ENCODE data around the gene KLHL22.

Gene KLHL22

DNA sequence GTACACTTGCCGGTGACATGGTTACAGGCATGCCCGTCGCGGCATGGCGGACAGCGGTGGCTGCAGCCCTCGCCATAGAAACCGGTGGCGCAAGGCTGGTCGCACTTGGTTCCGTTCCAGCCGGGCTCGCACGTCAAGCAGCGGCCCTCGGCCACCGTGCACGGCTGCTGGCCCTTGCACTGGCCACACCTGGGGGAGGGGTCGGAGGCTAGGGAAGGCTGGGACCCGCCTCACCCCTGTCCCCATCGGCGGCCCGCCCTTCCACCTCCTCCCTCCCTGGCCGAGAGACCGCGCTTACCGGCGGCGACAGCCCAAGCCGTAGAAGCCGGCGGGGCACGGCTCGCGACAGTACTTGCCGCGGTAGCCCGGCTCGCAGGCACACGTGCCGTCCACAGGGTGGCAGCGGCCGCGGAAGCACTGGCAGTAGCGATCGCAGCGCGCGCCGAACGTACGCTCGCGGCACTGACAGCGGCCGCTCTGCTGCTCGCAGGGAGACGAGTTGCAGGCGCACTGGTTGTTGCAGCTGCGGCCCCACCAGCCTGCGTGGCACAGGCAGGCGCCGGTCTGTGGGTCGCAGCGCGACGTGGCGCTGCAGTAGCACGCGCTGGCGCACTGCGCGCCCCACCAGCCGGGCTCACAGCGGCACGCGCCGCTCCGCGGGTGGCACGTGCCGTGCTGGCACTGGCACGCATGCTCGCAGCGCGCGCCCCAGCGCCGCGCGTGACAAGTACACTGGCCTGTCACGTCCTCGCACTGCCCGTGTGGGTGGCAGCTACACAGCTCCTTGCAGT lies 64.7 kb downstream of the KLHL22 start:
- no peak for TF ChIP-seq CSDC2 (CRISPR knock-in tag; IDR thresholded peaks at IDR 0.05)
- TF ChIP-seq ZNF565 (CRISPR knock-in tag; conservative IDR thresholded peaks at IDR 0.05; ENCODE audit: low read depth), result no peak
- no peak for TF ChIP-seq ZC3H10 (CRISPR knock-in tag; IDR thresholded peaks at IDR 0.05)
- TF ChIP-seq, protein P1, sequence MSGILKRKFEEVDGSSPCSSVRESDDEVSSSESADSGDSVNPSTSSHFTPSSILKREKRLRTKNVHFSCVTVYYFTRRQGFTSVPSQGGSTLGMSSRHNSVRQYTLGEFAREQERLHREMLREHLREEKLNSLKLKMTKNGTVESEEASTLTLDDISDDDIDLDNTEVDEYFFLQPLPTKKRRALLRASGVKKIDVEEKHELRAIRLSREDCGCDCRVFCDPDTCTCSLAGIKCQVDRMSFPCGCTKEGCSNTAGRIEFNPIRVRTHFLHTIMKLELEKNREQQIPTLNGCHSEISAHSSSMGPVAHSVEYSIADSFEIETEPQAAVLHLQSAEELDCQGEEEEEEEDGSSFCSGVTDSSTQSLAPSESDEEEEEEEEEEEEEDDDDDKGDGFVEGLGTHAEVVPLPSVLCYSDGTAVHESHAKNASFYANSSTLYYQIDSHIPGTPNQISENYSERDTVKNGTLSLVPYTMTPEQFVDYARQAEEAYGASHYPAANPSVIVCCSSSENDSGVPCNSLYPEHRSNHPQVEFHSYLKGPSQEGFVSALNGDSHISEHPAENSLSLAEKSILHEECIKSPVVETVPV (CRISPR knock-in tag; IDR thresholded peaks at IDR 0.05), result no peak
- no peak for TF ChIP-seq BACH2 (CRISPR knock-in tag; IDR thresholded peaks at IDR 0.05; ENCODE audit: borderline replicate concordance)
- TF ChIP-seq, protein P2, sequence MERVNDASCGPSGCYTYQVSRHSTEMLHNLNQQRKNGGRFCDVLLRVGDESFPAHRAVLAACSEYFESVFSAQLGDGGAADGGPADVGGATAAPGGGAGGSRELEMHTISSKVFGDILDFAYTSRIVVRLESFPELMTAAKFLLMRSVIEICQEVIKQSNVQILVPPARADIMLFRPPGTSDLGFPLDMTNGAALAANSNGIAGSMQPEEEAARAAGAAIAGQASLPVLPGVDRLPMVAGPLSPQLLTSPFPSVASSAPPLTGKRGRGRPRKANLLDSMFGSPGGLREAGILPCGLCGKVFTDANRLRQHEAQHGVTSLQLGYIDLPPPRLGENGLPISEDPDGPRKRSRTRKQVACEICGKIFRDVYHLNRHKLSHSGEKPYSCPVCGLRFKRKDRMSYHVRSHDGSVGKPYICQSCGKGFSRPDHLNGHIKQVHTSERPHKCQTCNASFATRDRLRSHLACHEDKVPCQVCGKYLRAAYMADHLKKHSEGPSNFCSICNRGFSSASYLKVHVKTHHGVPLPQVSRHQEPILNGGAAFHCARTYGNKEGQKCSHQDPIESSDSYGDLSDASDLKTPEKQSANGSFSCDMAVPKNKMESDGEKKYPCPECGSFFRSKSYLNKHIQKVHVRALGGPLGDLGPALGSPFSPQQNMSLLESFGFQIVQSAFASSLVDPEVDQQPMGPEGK (CRISPR knock-in tag; IDR thresholded peaks at IDR 0.05; ENCODE audit: borderline replicate concordance), result no peak
- ATAC-seq, result no peak

DNA sequence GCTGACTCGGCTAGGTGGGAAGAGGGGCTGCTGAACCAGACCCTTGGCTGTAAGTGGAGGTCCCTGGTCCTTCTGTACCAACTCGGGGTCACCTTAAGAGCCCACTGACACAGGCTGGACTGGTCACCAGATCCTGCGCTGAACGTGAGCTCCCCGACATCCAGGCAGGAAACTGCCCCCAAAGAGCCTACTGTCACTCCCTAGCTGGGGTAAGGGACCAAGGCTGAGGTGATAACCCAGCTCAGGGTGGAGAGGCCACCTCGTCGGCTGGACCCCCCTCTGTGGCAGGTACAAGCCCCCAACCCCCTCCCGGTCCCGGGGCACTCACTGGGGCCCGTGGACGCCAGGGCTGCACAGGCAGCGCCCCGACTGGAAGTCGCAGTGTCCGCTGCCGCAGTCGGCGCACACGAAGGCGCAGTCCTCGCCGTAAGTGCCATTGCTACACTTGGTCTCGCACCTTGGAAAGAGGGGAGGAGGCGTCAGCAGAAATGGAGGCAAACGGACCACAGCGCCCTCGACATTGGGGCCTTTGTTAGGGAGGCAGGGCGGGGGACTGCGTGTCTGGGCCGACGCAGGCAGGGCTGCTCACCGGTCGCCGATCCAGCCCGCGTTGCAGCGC lies 65.4 kb downstream of the KLHL22 start:
- TF ChIP-seq SNAI2 (CRISPR knock-in tag; IDR thresholded peaks at IDR 0.05) (no peak), TCF4 (CRISPR knock-in tag; IDR thresholded peaks at IDR 0.05; ENCODE audit: borderline replicate concordance) (no peak), ESRRG (CRISPR knock-in tag; IDR thresholded peaks at IDR 0.05) (no peak), ARNTL (CRISPR knock-in tag; IDR thresholded peaks at IDR 0.05; ENCODE audit: borderline replicate concordance, low read depth) (no peak), ZNF8 (CRISPR knock-in tag; IDR thresholded peaks at IDR 0.05) (no peak)
- TF ChIP-seq, protein P2 (CRISPR knock-in tag; IDR thresholded peaks at IDR 0.05; ENCODE audit: borderline replicate concordance), result no peak
- TF ChIP-seq, protein P1 (CRISPR knock-in tag; IDR thresholded peaks at IDR 0.05), result no peak
- TF ChIP-seq, protein P3, sequence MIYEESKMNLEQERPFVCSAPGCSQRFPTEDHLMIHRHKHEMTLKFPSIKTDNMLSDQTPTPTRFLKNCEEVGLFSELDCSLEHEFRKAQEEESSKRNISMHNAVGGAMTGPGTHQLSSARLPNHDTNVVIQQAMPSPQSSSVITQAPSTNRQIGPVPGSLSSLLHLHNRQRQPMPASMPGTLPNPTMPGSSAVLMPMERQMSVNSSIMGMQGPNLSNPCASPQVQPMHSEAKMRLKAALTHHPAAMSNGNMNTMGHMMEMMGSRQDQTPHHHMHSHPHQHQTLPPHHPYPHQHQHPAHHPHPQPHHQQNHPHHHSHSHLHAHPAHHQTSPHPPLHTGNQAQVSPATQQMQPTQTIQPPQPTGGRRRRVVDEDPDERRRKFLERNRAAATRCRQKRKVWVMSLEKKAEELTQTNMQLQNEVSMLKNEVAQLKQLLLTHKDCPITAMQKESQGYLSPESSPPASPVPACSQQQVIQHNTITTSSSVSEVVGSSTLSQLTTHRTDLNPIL (CRISPR knock-in tag; IDR thresholded peaks at IDR 0.05; ENCODE audit: low read depth), result no peak
- TF ChIP-seq, protein P4, sequence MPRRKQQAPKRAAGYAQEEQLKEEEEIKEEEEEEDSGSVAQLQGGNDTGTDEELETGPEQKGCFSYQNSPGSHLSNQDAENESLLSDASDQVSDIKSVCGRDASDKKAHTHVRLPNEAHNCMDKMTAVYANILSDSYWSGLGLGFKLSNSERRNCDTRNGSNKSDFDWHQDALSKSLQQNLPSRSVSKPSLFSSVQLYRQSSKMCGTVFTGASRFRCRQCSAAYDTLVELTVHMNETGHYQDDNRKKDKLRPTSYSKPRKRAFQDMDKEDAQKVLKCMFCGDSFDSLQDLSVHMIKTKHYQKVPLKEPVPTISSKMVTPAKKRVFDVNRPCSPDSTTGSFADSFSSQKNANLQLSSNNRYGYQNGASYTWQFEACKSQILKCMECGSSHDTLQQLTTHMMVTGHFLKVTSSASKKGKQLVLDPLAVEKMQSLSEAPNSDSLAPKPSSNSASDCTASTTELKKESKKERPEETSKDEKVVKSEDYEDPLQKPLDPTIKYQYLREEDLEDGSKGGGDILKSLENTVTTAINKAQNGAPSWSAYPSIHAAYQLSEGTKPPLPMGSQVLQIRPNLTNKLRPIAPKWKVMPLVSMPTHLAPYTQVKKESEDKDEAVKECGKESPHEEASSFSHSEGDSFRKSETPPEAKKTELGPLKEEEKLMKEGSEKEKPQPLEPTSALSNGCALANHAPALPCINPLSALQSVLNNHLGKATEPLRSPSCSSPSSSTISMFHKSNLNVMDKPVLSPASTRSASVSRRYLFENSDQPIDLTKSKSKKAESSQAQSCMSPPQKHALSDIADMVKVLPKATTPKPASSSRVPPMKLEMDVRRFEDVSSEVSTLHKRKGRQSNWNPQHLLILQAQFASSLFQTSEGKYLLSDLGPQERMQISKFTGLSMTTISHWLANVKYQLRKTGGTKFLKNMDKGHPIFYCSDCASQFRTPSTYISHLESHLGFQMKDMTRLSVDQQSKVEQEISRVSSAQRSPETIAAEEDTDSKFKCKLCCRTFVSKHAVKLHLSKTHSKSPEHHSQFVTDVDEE (CRISPR knock-in tag; IDR thresholded peaks at IDR 0.05), result no peak
- no peak for ATAC-seq

DNA sequence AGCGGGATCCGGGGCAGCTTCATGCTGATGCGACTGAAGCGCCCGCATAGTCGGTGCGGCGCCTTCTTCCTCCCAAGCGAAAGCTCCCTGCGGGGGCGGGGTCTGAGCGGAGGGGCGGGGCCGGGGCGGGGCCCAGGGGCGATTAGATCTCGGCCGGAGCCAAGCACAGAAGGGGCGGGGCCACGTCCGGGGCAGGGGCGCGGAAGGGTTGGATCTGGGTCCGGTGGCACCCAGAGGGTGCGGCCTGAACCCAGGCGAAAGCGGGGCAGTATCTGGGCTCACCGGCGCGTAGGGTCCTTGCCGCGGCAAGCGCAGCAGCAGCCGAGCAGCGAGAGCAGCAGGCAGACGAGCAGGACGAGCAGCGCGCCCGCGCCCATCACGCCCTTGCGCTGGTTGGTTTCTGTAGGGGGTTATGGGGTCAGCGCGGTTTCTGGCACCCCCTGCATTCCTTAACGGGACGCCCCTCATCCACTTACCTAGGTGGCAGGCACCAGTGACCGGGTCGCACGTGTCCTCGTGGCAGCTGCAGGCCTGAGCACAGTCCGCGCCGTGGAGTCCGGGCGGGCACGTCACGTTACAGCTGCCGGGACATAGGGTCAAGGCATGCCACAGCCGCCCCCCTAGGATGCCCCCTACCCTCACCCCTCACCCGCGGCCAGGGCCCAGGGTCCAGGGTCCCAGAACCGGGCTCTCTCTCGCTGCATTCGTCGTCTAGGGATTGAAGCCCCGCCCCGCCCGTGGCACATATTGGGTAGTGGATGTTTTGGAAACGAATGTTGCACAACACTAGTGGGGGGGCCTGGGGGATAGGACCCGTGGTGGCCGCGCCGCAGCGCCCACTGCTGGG lies 66.1 kb downstream of the KLHL22 start:
- ATAC-seq, result no peak

More for the DNA sequence above, 66.1 kb downstream of the KLHL22 start:
- no peak for TF ChIP-seq ZC3H10 (CRISPR knock-in tag; IDR thresholded peaks at IDR 0.05)
- TF ChIP-seq, protein P4 (CRISPR knock-in tag; IDR thresholded peaks at IDR 0.05), result no peak
- no peak for TF ChIP-seq TOX (CRISPR knock-in tag; IDR thresholded peaks at IDR 0.05; ENCODE audit: borderline replicate concordance)
- TF ChIP-seq TCF4 (CRISPR knock-in tag; IDR thresholded peaks at IDR 0.05; ENCODE audit: borderline replicate concordance), result no peak
- no peak for TF ChIP-seq ISL1 (CRISPR knock-in tag; IDR thresholded peaks at IDR 0.05)
- no peak for TF ChIP-seq ZFP30 (CRISPR knock-in tag; IDR thresholded peaks at IDR 0.05)
- TF ChIP-seq CSDC2 (CRISPR knock-in tag; IDR thresholded peaks at IDR 0.05), result no peak
- no peak for TF ChIP-seq RARB (CRISPR knock-in tag; IDR thresholded peaks at IDR 0.05)
- no peak for TF ChIP-seq ESRRG (CRISPR knock-in tag; IDR thresholded peaks at IDR 0.05)
